Common myeloid progenitor, CD34-positive (primary cell): Measurements from ENCODE around the gene ZDHHC7. TPM values are rescaled to one million over a fixed set of nuclear protein-coding genes. Genes with fewer than 3 reads are reported as not detected.

Experiments used
- CTCF ChIA-PET: fragments of 350-600 bp; sonication (Branson Sonifier 250); formaldehyde crosslinking; loops from one replicate; lab custom pipeline; 2021; ENCODE audit warnings: antibody characterized with exemption; lab: Charles Lee
- POLR2A ChIA-PET: fragments of 350-600 bp; sonication (Branson Sonifier 250); formaldehyde crosslinking; loops from one replicate; lab custom pipeline; 2021; ENCODE audit warnings: antibody characterized with exemption; lab: Charles Lee
- DNase-seq, 3 donors: peaks; one replicate each; pipeline versions ENCODE4 v3.0.0 to v3.0.0-alpha.2; 2013
- H3K27ac ChIP-seq, 2 experiments: 1 replicate in 1 of 2; 2 replicates in 1 of 2; pipeline ENCODE4 v1.7.0; 2013; ENCODE audit warnings: inconsistent platforms in 2 of 2, low read length in 2 of 2, mild to moderate bottlenecking in 2 of 2, low read depth in 1 of 2, moderate library complexity in 1 of 2; ENCODE audit not compliant: severe bottlenecking in 2 of 2, insufficient read depth in 1 of 2, poor library complexity in 1 of 2
- H3K27me3 ChIP-seq, 5 experiments: replicated peaks in 2 of 5; 1 replicate in 3 of 5; 2 replicates in 2 of 5; pipeline versions ENCODE4 v1.6.1 to v1.7.0; 2013; ENCODE audit warnings: low read length in 4 of 5, mild to moderate bottlenecking in 2 of 5, moderate library complexity in 2 of 5, inconsistent platforms in 1 of 5; ENCODE audit not compliant: insufficient read depth in 5 of 5, control insufficient read depth in 4 of 5
- H3K36me3 ChIP-seq, 4 experiments: 1 replicate in 2 of 4; 2 replicates in 2 of 4; pipeline versions ENCODE4 v1.6.1 to v1.7.0; 2013; ENCODE audit warnings: low read length in 3 of 4, control low read depth in 1 of 4, mild to moderate bottlenecking in 1 of 4; ENCODE audit not compliant: control insufficient read depth in 4 of 4, insufficient read depth in 4 of 4
- H3K4me1 ChIP-seq, 4 experiments: 1 replicate in 3 of 4; 2 replicates in 1 of 4; pipeline versions ENCODE4 v1.6.1 to v1.7.1; 2013; ENCODE audit warnings: low read length in 3 of 4, mild to moderate bottlenecking in 3 of 4, control low read depth in 1 of 4, inconsistent platforms in 1 of 4, moderate library complexity in 1 of 4; ENCODE audit not compliant: control insufficient read depth in 4 of 4, insufficient read depth in 4 of 4; ENCODE audit errors: control extremely low read depth in 1 of 4
- H3K4me3 ChIP-seq, 7 experiments: 1 replicate in 4 of 7; 2 replicates in 3 of 7; pipeline versions ENCODE4 v1.5.1 to v1.7.0; 2013; ENCODE audit warnings: mild to moderate bottlenecking in 7 of 7, low read length in 6 of 7, moderate library complexity in 6 of 7, inconsistent platforms in 2 of 7, low read depth in 2 of 7, control low read depth in 1 of 7; ENCODE audit not compliant: insufficient read depth in 4 of 7, control insufficient read depth in 1 of 7; ENCODE audit errors: extremely low read depth in 1 of 7
- H3K9me3 ChIP-seq, 5 experiments: 1 replicate in 4 of 5; 2 replicates in 1 of 5; pipeline versions ENCODE4 v1.6.1 to v1.7.1; 2013; ENCODE audit warnings: low read length in 4 of 5, mild to moderate bottlenecking in 2 of 5, inconsistent platforms in 1 of 5, low read depth in 1 of 5, moderate library complexity in 1 of 5; ENCODE audit not compliant: control insufficient read depth in 4 of 5, insufficient read depth in 2 of 5; ENCODE audit errors: control extremely low read depth in 1 of 5
- WGBS: methylation state at CpG from one replicate; pipeline ENCODE4 v1.1.5; 2013; ENCODE audit not compliant: insufficient coverage; 5-methylcytosine and 5-hydroxymethylcytosine counted together
- polyA plus RNA-seq: library from polyadenylated mRNA; unstranded; fragments of 120-200 nt; gene quantifications from one replicate; pipeline ENCODE4 v1.2.1, GENCODE V29; 2013

ZDHHC7 gene, protein sequence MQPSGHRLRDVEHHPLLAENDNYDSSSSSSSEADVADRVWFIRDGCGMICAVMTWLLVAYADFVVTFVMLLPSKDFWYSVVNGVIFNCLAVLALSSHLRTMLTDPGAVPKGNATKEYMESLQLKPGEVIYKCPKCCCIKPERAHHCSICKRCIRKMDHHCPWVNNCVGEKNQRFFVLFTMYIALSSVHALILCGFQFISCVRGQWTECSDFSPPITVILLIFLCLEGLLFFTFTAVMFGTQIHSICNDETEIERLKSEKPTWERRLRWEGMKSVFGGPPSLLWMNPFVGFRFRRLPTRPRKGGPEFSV
- 25.7 TPM for polyA plus RNA-seq

DNA sequence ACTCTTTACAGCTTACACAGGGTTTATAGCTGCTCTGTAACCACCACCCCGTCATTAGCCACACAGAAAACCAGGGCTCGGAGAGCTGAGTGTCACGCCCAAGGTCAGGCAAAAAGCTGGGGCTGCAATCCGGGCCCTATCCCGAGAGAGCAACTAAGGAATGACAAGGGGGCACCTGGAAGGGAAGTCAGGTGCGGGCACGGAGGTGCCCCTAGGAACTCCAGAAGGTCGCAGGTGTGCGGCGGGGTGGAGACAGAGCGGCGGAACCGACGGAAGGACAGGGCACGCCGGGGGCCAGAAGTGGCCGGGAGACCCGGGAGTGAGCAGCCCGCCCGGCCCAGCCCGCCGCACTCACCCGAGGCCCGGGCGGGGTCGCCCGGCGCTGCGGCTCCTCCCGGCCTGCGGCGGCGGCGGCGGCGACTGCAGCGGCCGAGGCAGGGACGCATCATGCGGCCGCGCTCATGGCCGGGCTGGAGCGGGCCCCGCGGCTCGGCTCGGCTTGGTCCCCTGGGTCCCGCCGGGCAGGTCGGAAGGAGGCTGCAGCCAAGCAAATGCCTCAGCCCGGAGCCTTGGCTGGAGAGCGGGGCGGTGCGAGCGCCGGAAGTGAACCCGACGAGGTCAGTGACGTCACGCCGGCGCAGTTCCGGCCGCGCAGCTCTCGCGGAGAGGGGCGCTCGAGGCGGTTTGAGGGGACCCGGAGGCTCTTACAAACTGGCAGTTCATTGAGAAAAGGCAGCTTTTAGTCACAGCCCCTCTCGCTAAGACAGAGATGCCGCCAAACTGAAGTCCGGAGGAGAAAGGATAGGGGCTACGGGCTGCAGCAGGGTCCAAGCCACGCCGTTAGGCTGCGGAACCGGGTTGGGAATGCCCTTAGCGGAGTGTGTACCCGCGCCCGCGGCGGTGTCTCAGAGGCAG lies at the start of gene ZDHHC7:
Gene ZDHHC7 (minus strand): TSS at position 605 of the 915 bp plus-strand sequence. CDS start 20,917 bp downstream, outside the sequence.
- Histone ChIP-seq H3K27me3 (no peaks in the 10 kb centered on the region), H3K9me3 (no peaks in the 10 kb centered on the region), H3K36me3 (peaks cover 0 to 2% (median 0%) of the 10 kb centered on the region in 4 experiments), H3K4me3 (peak within 1 kb of the TSS; percentile 83 to 95 (median 89)), H3K27ac (peak within 1 kb of the TSS; percentile 96 to 99), H3K4me1 (peaks cover 4 to 28% (median 16%) of the 10 kb centered on the region in 4 experiments)
- DNase-seq, result peak; percentile 90 to 94 (median 92)
- WGBS, result 0% methylated on average over 82 of the region's 86 CpGs
- CTCF ChIA-PET, result interaction anchor here (0.8 to 1.7 kb wide), 6 partner anchors 16 to 76 kb away, joined by 3 to 11 read pairs (median 4); partner anchors contain the start of gene KIAA0513
- POLR2A ChIA-PET, result interaction anchor here (0.6 to 1.2 kb wide), 2 partner anchors 17 to 21 kb away, joined by 3 to 4 read pairs; partner anchors contain the start of gene KIAA0513

DNA sequence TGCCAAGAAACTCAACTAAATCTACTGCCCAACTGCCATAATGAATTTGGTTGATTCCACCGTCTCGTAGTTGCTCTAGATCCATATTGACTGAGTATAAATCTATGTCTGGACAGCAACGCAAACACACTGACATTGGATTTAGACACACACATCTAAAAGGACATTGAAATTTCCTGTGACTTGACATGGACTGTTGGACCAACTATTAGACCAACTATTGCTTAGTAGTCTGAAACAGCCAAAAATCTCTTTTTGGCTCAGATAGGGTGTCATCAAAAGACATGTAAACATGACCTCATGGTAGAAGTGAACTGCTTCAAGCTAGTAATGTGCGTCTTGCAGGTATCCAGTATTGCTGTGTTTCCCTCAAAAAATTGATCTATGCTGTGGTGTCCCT lies 47.6 kb upstream of the ZDHHC7 start:
- DNase-seq, result no peak
- peaks cover 17 to 55% (median 43%) of the 10 kb centered on the region in 4 experiments for H3K4me1 ChIP-seq
- ChIA-PET POLR2A (no interaction called here), CTCF (interaction anchor here (0.9 to 5.0 kb wide), 4 partner anchors 18 to 317 kb away, joined by 3 to 26 read pairs (median 4); no protein-coding TSS in a partner anchor)
- no peaks in the 10 kb centered on the region for H3K9me3 ChIP-seq
- no peaks in the 10 kb centered on the region for H3K36me3 ChIP-seq
- 100% methylated on average over 4 of the region's 4 CpGs for WGBS
- no peak overlapping the region for H3K27ac ChIP-seq
- H3K4me3 ChIP-seq, result no peak overlapping the region
- no peaks in the 10 kb centered on the region for H3K27me3 ChIP-seq

DNA sequence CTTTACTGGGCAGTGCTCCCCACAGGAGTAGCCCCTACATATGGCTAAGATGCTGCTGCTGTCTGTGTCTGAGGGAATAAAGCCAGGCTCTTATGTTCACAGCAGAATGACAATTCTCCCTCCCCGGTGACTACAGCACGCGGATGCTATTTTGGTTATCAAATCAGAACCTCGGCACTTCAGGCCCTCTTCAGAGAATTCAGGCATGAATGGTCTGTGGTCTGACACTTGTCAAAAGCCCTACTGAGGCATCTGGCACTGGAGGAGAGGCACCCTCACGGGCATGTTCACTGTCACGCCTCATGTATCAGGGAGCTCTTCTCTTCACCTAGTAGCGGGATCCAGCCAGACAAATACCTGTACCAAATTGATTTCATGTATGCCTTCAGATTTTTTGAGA lies 46.6 kb upstream of the ZDHHC7 start:
- no peaks in the 10 kb centered on the region for H3K36me3 ChIP-seq
- H3K27me3 ChIP-seq, result no peaks in the 10 kb centered on the region
- ChIA-PET CTCF (interaction anchor here (1.2 to 5.0 kb wide), 4 partner anchors 16 to 316 kb away, joined by 3 to 26 read pairs (median 6); no protein-coding TSS in a partner anchor), POLR2A (interaction anchor here (0.7 kb wide), 1 partner anchor 84 kb away, joined by 3 read pairs; no protein-coding TSS in a partner anchor)
- H3K4me3 ChIP-seq, result no peak overlapping the region
- peaks cover 17 to 55% (median 43%) of the 10 kb centered on the region in 4 experiments for H3K4me1 ChIP-seq
- WGBS, result 91% methylated on average over 7 of the region's 7 CpGs
- H3K27ac ChIP-seq, result no peak overlapping the region
- DNase-seq, result no peak
- H3K9me3 ChIP-seq, result no peaks in the 10 kb centered on the region

DNA sequence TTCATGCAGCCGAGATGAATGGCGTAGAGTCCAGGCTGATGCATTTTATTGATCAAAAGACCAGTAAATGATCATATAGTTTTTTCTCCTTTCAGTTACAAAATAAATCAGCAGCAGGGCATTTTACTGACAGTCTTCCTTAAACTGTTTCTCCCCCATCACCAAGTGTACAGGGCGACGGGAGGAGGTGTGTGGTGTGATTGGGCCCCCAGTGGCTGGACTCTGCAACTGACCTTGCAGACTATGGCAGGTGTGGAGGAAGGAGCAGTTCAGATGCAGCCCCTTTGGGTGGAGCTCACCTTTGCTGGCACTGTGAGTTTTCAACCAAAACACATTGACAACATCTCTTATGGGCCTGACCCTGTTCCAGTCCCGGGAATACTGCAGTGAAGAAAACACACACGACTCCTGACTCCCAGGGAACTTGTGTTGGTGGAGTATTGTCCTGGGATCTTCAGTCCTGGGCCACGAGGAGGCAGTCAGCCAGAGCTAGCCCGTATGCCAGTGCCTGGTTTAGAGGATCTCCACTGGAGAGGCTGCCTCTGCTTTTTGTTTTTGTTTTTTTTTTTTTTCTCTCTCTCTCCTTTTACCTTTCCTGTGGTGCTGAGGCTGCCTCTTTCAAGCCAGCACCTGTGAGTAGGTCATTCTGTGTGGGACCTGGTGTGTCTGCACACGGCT lies 46.0 kb upstream of the ZDHHC7 start:
- CTCF ChIA-PET, result interaction anchor here (0.6 to 5.0 kb wide), 8 partner anchors 16 to 315 kb away, joined by 3 to 26 read pairs (median 4); partner anchors contain the start of genes KIAA0513 and ZDHHC7
- Histone ChIP-seq H3K9me3 (no peaks in the 10 kb centered on the region), H3K36me3 (no peaks in the 10 kb centered on the region), H3K4me3 (no peak overlapping the region), H3K27me3 (no peaks in the 10 kb centered on the region), H3K4me1 (peaks cover 15 to 50% (median 43%) of the 10 kb centered on the region in 4 experiments), H3K27ac (no peak overlapping the region)
- DNase-seq, result no peak
- 83% methylated on average over 2 of the region's 9 CpGs for WGBS
- POLR2A ChIA-PET, result interaction anchor here (0.7 kb wide), 1 partner anchor 84 kb away, joined by 3 read pairs; no protein-coding TSS in a partner anchor

DNA sequence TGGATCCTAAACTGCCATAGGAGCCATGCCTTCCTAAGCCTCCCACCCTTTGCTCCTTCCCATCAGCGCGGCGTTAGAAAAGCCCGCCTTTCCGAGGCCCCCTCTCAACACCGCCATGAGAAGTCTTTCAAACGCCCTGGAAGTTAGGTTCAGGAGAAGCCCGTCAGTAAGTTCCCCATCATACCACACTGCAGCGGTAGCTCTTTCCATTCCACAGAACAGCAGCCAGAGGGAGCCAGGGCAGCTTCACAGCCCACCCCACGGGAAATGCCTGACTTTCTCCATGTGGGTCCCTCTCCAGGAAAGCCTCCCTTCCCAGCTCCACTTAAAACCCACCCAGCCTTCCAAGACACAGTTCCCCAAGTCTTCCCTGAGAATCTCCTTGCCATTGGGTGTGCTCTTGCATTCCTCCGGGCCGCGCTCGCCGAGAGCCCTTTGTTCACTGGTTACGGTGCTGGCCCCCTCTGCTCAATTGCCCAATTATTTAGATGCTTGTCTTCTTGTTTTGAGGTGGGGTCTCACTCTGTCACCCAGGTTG lies 44.9 kb upstream of the ZDHHC7 start:
- peaks cover 10 to 41% (median 36%) of the 10 kb centered on the region in 4 experiments for H3K4me1 ChIP-seq
- ChIA-PET POLR2A (interaction anchor here (1.1 kb wide), 2 partner anchors 28 to 30 kb away, joined by 3 read pairs; no protein-coding TSS in a partner anchor), CTCF (interaction anchor here (1.0 to 5.0 kb wide), 10 partner anchors 9 to 66 kb away, joined by 3 to 26 read pairs (median 4); partner anchors contain the start of genes KIAA0513 and ZDHHC7)
- H3K36me3 ChIP-seq, result no peaks in the 10 kb centered on the region
- H3K4me3 ChIP-seq, result peak overlapping the region in 5 of 7 experiments; percentile 11 to 68 (median 53)
- no peaks in the 10 kb centered on the region for H3K27me3 ChIP-seq
- no peaks in the 10 kb centered on the region for H3K9me3 ChIP-seq
- 22% methylated on average over 10 of the region's 16 CpGs for WGBS
- H3K27ac ChIP-seq, result peak overlapping the region in 1 of 2 experiments; percentile 71
- peak; percentile 25 to 50 (median 33) for DNase-seq
